ENCODE data around the gene G6PC3.

GRCh38 chr17:44065668-44066203 lies 4.8 kb upstream of the G6PC3 start:
- TF ChIP-seq CTCF (IDR thresholded peaks at IDR 0.05; ENCODE audit: low read length), result no peak
- no peak for TF ChIP-seq EZH2phosphoT487 (IDR thresholded peaks at IDR 0.05; ENCODE audit: low read length)

Data from MM.1S (cell line).